ENCODE results near the gene KCNIP4. TPM values are rescaled to one million over a fixed set of nuclear protein-coding genes. Genes with fewer than 3 reads are reported as not detected.

The KCNIP4 gene
- total and polyA plus RNA-seq, 2 donors (not counting 3 experiments of a cell fraction or from before 2014, with no cell fraction given) = not detected

GRCh38 chr4:21989351-21989750, 40.8 kb upstream of the KCNIP4 start:
- Histone ChIP-seq H2AFZ (ENCODE audit: low read depth, low read length) (no peak overlapping the region), H3K79me2 (ENCODE audit: control insufficient read depth, insufficient read depth, low read length) (no peaks in the 10 kb centered on the region), H3K9ac (replicated peaks; ENCODE audit: extremely low read depth, insufficient read depth, low read length) (no peak overlapping the region), H3K9me1 (replicated peaks; ENCODE audit: control insufficient read depth, extremely low read depth, insufficient read depth, low read length) (no peaks in the 10 kb centered on the region), H3K4me2 (ENCODE audit: insufficient read depth, low read length) (no peak overlapping the region), H3K4me1 (ENCODE audit: control insufficient read depth, extremely low read depth, insufficient read depth, low read length) (no peaks in the 10 kb centered on the region), H3K9me3 (replicated peaks; ENCODE audit: control insufficient read depth, insufficient read depth, low read length) (no peaks in the 10 kb centered on the region), H3K36me3 (ENCODE audit: control insufficient read depth in 2 of 2, extremely low read depth in 1 of 2, insufficient read depth in 2 of 2, low read length in 2 of 2) (no peaks in the 10 kb centered on the region), H4K20me1 (replicated peaks; ENCODE audit: control insufficient read depth, extremely low read depth, insufficient read depth, low read length) (no peaks in the 10 kb centered on the region), H3K27me3 (ENCODE audit: control insufficient read depth in 2 of 2, insufficient read depth in 2 of 2, low read length in 2 of 2) (no peaks in the 10 kb centered on the region), H3K4me3 (replicated peaks in 1 of 3; ENCODE audit: insufficient read depth in 1 of 3, low read depth in 1 of 3, low read length in 3 of 3) (no peak overlapping the region), H3K27ac (ENCODE audit: insufficient read depth, low read depth, low read length) (no peak overlapping the region)
- no peak for TF ChIP-seq FOS (IDR thresholded peaks at IDR 0.05; ENCODE audit: borderline replicate concordance, insufficient read depth, low read length)
- TF ChIP-seq GATA2 (IDR thresholded peaks at IDR 0.05; ENCODE audit: insufficient read depth, insufficient read length, low read depth, low read length) = no peak
- TF ChIP-seq JUN (IDR thresholded peaks at IDR 0.05; ENCODE audit: borderline replicate concordance, insufficient read depth, insufficient read length, low read depth) = no peak
- no peak for TF ChIP-seq MAX (IDR thresholded peaks at IDR 0.05; ENCODE audit: insufficient read depth, insufficient read length)
- no peak for TF ChIP-seq MYC (IDR thresholded peaks at IDR 0.05; ENCODE audit: low read depth, low read length)
- TF ChIP-seq CTCF (IDR thresholded peaks at IDR 0.05; ENCODE audit: extremely low read depth in 1 of 2, insufficient read depth in 1 of 2, low read depth in 1 of 2, low read length in 2 of 2) = no peak
- no peak for TF ChIP-seq EZH2 (IDR thresholded peaks at IDR 0.05; ENCODE audit: borderline replicate concordance, low read depth, low read length, severe bottlenecking)
- TF ChIP-seq POLR2A (IDR thresholded peaks at IDR 0.05; ENCODE audit: low read depth, low read length) = no peak
- no peak for TF ChIP-seq POLR2AphosphoS5 (IDR thresholded peaks at IDR 0.05; ENCODE audit: insufficient read depth, low read depth, low read length)
- BruUV-seq (replicated peaks) = no TSS peak
- FAIRE-seq = no peak
- CTCF ChIA-PET = no interaction called here
- dilution Hi-C loops (cut with MboI; ENCODE audit: extremely low pct_ligation_motif_present, low sequenced_read_pairs) (no loop called here), intact Hi-C loops (cut with micrococcal nuclease) (no loop called here)
- DNase-seq (ENCODE audit: low read depth, low spot score) = no peak
- POLR2A ChIA-PET = no interaction called here

Measured in endothelial cell of umbilical vein (primary cell).